Kidney epithelial cell (primary cell): Measurements from ENCODE around the gene TMEM9. TPM values are rescaled to one million over a fixed set of nuclear protein-coding genes. Genes with fewer than 3 reads are reported as not detected.
A peak's percentile ranks its signal among the peaks of the same experiment; 100 is the strongest.

Experiments used
- DNase-seq: peaks from one replicate; pipeline ENCODE4 v3.0.0-alpha.2; 2010; ENCODE audit warnings: low read depth
- H3K27me3 ChIP-seq: 2 replicates; pipeline ENCODE4 v1.6.0; 2011; ENCODE audit warnings: low read length; ENCODE audit not compliant: control insufficient read depth, insufficient read depth
- H3K36me3 ChIP-seq: 2 replicates; pipeline ENCODE4 v1.5.1; 2011; ENCODE audit warnings: low read length; ENCODE audit not compliant: control insufficient read depth, insufficient read depth
- H3K4me3 ChIP-seq: 2 replicates; pipeline ENCODE4 v1.5.1; 2011; ENCODE audit warnings: low read depth, mild to moderate bottlenecking, control low read depth, low read length
- CTCF ChIP-seq: IDR thresholded peaks from 2 replicates; pipeline ENCODE4 v1.5.1; 2011; ENCODE audit warnings: mild to moderate bottlenecking, moderate library complexity, low read length, control low read depth, inconsistent platforms; ENCODE audit not compliant: insufficient read depth, poor library complexity, severe bottlenecking
- total RNA-seq: library from RNA; depleted of rRNA; stranded (reverse); fragments of >200 nt; gene quantifications from 2 replicates; pipeline ENCODE4 v1.2.3, GENCODE V29; 2015

The TMEM9 gene
- total RNA-seq, 1 donor from 2014 or later: 103 TPM

GRCh38 chr1:201184307-201185122 is 30.2 kb upstream of the TMEM9 start:
- DNase-seq: peak; percentile 65
- TF ChIP-seq CTCF: peak; percentile 81
- no peaks in the 10 kb centered on the region for H3K36me3 ChIP-seq
- H3K27me3 ChIP-seq: peaks cover 4% of the 10 kb centered on the region
- H3K4me3 ChIP-seq: no peak overlapping the region

- Histone ChIP-seq H3K4me3 (no peak overlapping the region), H3K27me3 (peaks cover 4% of the 10 kb centered on the region), H3K36me3 (no peaks in the 10 kb centered on the region)
- DNase-seq: no peak
- TF ChIP-seq CTCF: no peak
These were observed 29.5 kb upstream of the TMEM9 start for GRCh38 chr1:201183753-201184152.

GRCh38 chr1:201183209-201183608 is 28.9 kb upstream of the TMEM9 start:
- no peak for TF ChIP-seq CTCF
- Histone ChIP-seq H3K27me3 (peaks cover 4% of the 10 kb centered on the region), H3K4me3 (no peak overlapping the region), H3K36me3 (no peaks in the 10 kb centered on the region)
- no peak for DNase-seq

GRCh38 chr1:201181726-201182125 is 27.5 kb upstream of the TMEM9 start:
- no peak for TF ChIP-seq CTCF
- peaks cover 4% of the 10 kb centered on the region for H3K27me3 ChIP-seq
- DNase-seq: no peak
- no peaks in the 10 kb centered on the region for H3K36me3 ChIP-seq
- no peak overlapping the region for H3K4me3 ChIP-seq

GRCh38 chr1:201181323-201181722 is 27.0 kb upstream of the TMEM9 start:
- no peak overlapping the region for H3K4me3 ChIP-seq
- peaks cover 4% of the 10 kb centered on the region for H3K27me3 ChIP-seq
- no peak for TF ChIP-seq CTCF
- no peak for DNase-seq
- no peaks in the 10 kb centered on the region for H3K36me3 ChIP-seq

- Histone ChIP-seq H3K36me3 (no peaks in the 10 kb centered on the region), H3K27me3 (peaks cover 4% of the 10 kb centered on the region), H3K4me3 (no peak overlapping the region)
- no peak for DNase-seq
- TF ChIP-seq CTCF: no peak
These were observed 26.6 kb upstream of the TMEM9 start for GRCh38 chr1:201180901-201181300.
